ENCODE measurements around the gene FAM149B1. TPM values are rescaled to one million over a fixed set of nuclear protein-coding genes. Genes with fewer than 3 reads are reported as not detected.

The FAM149B1 gene
- polyA plus RNA-seq, 1 donor (not counting 4 experiments of a cell fraction or from before 2014, with no cell fraction given) = 22.2 TPM

- peaks cover 17% of the 10 kb centered on the region for H3K4me1 ChIP-seq (ENCODE audit: control insufficient read depth, extremely low read depth, insufficient read depth, low read length)
- H3K4me2 ChIP-seq (ENCODE audit: control insufficient read depth, extremely low read depth, insufficient read depth, low read depth, low read length) = no peak overlapping the region
- H3K36me3 ChIP-seq (ENCODE audit: control insufficient read depth in 2 of 2, extremely low read depth in 1 of 2, insufficient read depth in 2 of 2, low read length in 2 of 2) = no peaks in the 10 kb centered on the region
- H2AFZ ChIP-seq (ENCODE audit: control insufficient read depth, low read length) = no peak overlapping the region
- H3K9me1 ChIP-seq (ENCODE audit: control insufficient read depth, extremely low read depth, insufficient read depth, low read length) = no peaks in the 10 kb centered on the region
- H3K4me3 ChIP-seq (ENCODE audit: control insufficient read depth in 2 of 3, extremely low read depth in 1 of 3, insufficient read depth in 2 of 3, low read depth in 1 of 3, low read length in 3 of 3) = no peak overlapping the region
- no peaks in the 10 kb centered on the region for H3K9me3 ChIP-seq (ENCODE audit: control insufficient read depth, low read depth, low read length)
- dilution Hi-C loops (cut with MboI; ENCODE audit: extremely low pct_ligation_motif_present, low sequenced_read_pairs) = loop anchor here (25.0 kb wide), 1 partner anchor 124 kb away; no protein-coding TSS in a partner anchor
- DNase-seq (ENCODE audit: low read depth, low spot score) (no peak), FAIRE-seq (no peak)
- peak overlapping the region; percentile 34 for H3K9ac ChIP-seq (ENCODE audit: control insufficient read depth, extremely low read depth, insufficient read depth, low read length)
- H3K79me2 ChIP-seq (ENCODE audit: control insufficient read depth, insufficient read depth, low read length) = no peaks in the 10 kb centered on the region
- no peaks in the 10 kb centered on the region for H4K20me1 ChIP-seq (ENCODE audit: control insufficient read depth, extremely low read depth, insufficient read depth, low read length)
- H3K27ac ChIP-seq (ENCODE audit: control insufficient read depth, insufficient read depth, low read length) = peak overlapping the region; percentile 89
- H3K27me3 ChIP-seq (ENCODE audit: control insufficient read depth, extremely low read depth, insufficient read depth, low read length) = no peaks in the 10 kb centered on the region
- TF ChIP-seq CTCF (optimal IDR thresholded peaks at IDR 0.05 in 1 of 3, IDR thresholded peaks at IDR 0.05 in 1 of 3, conservative IDR thresholded peaks at IDR 0.05 in 1 of 3; ENCODE audit: extremely low read depth in 1 of 3, insufficient read depth in 2 of 3, low read length in 3 of 3) (no peak), EZH2 (IDR thresholded peaks at IDR 0.05; ENCODE audit: low read length) (no peak)
Measured at GRCh38 chr10:73262880-73263555, 95.1 kb downstream of the FAM149B1 start.

- DNase-seq (ENCODE audit: low read depth, low spot score) = no peak
- Histone ChIP-seq H3K4me3 (ENCODE audit: control insufficient read depth in 2 of 3, extremely low read depth in 1 of 3, insufficient read depth in 2 of 3, low read depth in 1 of 3, low read length in 3 of 3) (no peak overlapping the region), H3K27me3 (ENCODE audit: control insufficient read depth, extremely low read depth, insufficient read depth, low read length) (no peaks in the 10 kb centered on the region), H3K4me2 (ENCODE audit: control insufficient read depth, extremely low read depth, insufficient read depth, low read depth, low read length) (no peak overlapping the region), H3K9me3 (ENCODE audit: control insufficient read depth, low read depth, low read length) (no peaks in the 10 kb centered on the region), H3K79me2 (ENCODE audit: control insufficient read depth, insufficient read depth, low read length) (no peaks in the 10 kb centered on the region), H3K36me3 (ENCODE audit: control insufficient read depth in 2 of 2, extremely low read depth in 1 of 2, insufficient read depth in 2 of 2, low read length in 2 of 2) (no peaks in the 10 kb centered on the region), H3K27ac (ENCODE audit: control insufficient read depth, insufficient read depth, low read length) (peak overlapping the region; percentile 89), H4K20me1 (ENCODE audit: control insufficient read depth, extremely low read depth, insufficient read depth, low read length) (no peaks in the 10 kb centered on the region), H2AFZ (ENCODE audit: control insufficient read depth, low read length) (no peak overlapping the region), H3K9ac (ENCODE audit: control insufficient read depth, extremely low read depth, insufficient read depth, low read length) (no peak overlapping the region), H3K4me1 (ENCODE audit: control insufficient read depth, extremely low read depth, insufficient read depth, low read length) (peaks cover 17% of the 10 kb centered on the region), H3K9me1 (ENCODE audit: control insufficient read depth, extremely low read depth, insufficient read depth, low read length) (no peaks in the 10 kb centered on the region)
- FAIRE-seq = no peak
- TF ChIP-seq EZH2 (IDR thresholded peaks at IDR 0.05; ENCODE audit: low read length) = no peak
- TF ChIP-seq CTCF (optimal IDR thresholded peaks at IDR 0.05 in 1 of 3, IDR thresholded peaks at IDR 0.05 in 1 of 3, conservative IDR thresholded peaks at IDR 0.05 in 1 of 3; ENCODE audit: extremely low read depth in 1 of 3, insufficient read depth in 2 of 3, low read length in 3 of 3) = peak in 2 of 3 experiments; percentile 32 to 54
- dilution Hi-C loops (cut with MboI; ENCODE audit: extremely low pct_ligation_motif_present, low sequenced_read_pairs) = loop anchor here (25.0 kb wide), 1 partner anchor 123 kb away; no protein-coding TSS in a partner anchor
Measured at GRCh38 chr10:73263693-73264347, 95.9 kb downstream of the FAM149B1 start.

Measured in keratinocyte (primary cell).